IMR-90 (cell line): ENCODE results near the gene HAUS7. TPM values are rescaled to one million over a fixed set of nuclear protein-coding genes. Genes with fewer than 3 reads are reported as not detected.

Source experiments
- ATAC-seq: fragments of 200-7000 bp; cut with Tn5 transposase; 2 replicates; pipeline ENCODE4 v1.9.1; 2020; ENCODE audit warnings: low read depth, mild to moderate bottlenecking, moderate library complexity
- BruUV-seq: library from RNA; stranded (reverse); fragments of 400-500 nt; replicated peaks from 2 replicates; lab custom pipeline; 2021; lab: Mats Ljungman, UMichigan
- CTCF ChIA-PET: fragments of 300-600 bp; formaldehyde crosslinking; extraction: SDS; loops from one replicate; lab custom pipeline; 2021; ENCODE audit warnings: antibody characterized with exemption; lab: Yijun Ruan, JAX
- POLR2A ChIA-PET: fragments of 300-600 bp; sonication (Branson Sonifier 250); formaldehyde crosslinking; loops from one replicate; lab custom pipeline; 2022; ENCODE audit warnings: antibody characterized with exemption; ENCODE audit not compliant: unreplicated experiment; lab: Charles Lee
- DNase-seq: peaks from one replicate; pipeline ENCODE4 v3.0.0; 2013
- H2AFZ ChIP-seq: replicated peaks from 2 replicates; pipeline ENCODE3; 2013; ENCODE audit warnings: low read length, mild to moderate bottlenecking; ENCODE audit not compliant: poor library complexity
- H2AK5ac ChIP-seq: 2 replicates; pipeline ENCODE4 v1.6.1; 2013; ENCODE audit warnings: low read depth, low read length, inconsistent platforms
- H2AK9ac ChIP-seq: replicated peaks from 2 replicates; pipeline ENCODE3; 2013; ENCODE audit warnings: mild to moderate bottlenecking, low read depth, low read length, moderate library complexity; ENCODE audit not compliant: poor library complexity
- H2BK120ac ChIP-seq: 2 replicates; pipeline ENCODE4 v1.6.1; 2013; ENCODE audit warnings: low read depth, low read length, inconsistent platforms
- H2BK15ac ChIP-seq: 3 replicates; pipeline ENCODE4 v1.6.1; 2013; ENCODE audit warnings: low read depth, low read length, inconsistent platforms
- H2BK20ac ChIP-seq: 2 replicates; pipeline ENCODE4 v1.6.1; 2013; ENCODE audit warnings: low read depth, mild to moderate bottlenecking, inconsistent platforms, low read length, moderate library complexity
- H2BK5ac ChIP-seq: 2 replicates; pipeline ENCODE4 v1.6.1; 2013; ENCODE audit warnings: mild to moderate bottlenecking, low read depth, low read length, inconsistent platforms; ENCODE audit not compliant: poor library complexity, severe bottlenecking
- H3K14ac ChIP-seq: replicated peaks from 2 replicates; pipeline ENCODE4 v1.6.1; 2013; ENCODE audit warnings: low read depth, low read length, inconsistent platforms
- H3K18ac ChIP-seq: 2 replicates; pipeline ENCODE4 v1.6.1; 2013; ENCODE audit warnings: low read depth, low read length, control low read depth
- H3K23ac ChIP-seq: 2 replicates; pipeline ENCODE4 v1.6.1; 2013; ENCODE audit warnings: low read depth, low read length, inconsistent platforms
- H3K27ac ChIP-seq: 2 replicates; pipeline ENCODE4 v1.5.1; 2013; ENCODE audit warnings: mild to moderate bottlenecking, control low read depth, low read length; ENCODE audit not compliant: insufficient read depth
- H3K27me3 ChIP-seq: 2 replicates; pipeline ENCODE4 v1.6.1; 2013; ENCODE audit warnings: low read length; ENCODE audit not compliant: control insufficient read depth, insufficient read depth
- H3K36me3 ChIP-seq: 2 replicates; pipeline ENCODE4 v1.6.1; 2013; ENCODE audit warnings: low read length, mixed read lengths; ENCODE audit not compliant: control insufficient read depth, insufficient read depth
- H3K4ac ChIP-seq: 2 replicates; pipeline ENCODE4 v1.6.1; 2013; ENCODE audit warnings: low read depth, low read length, inconsistent platforms
- H3K4me1 ChIP-seq: 2 replicates; pipeline ENCODE4 v1.6.1; 2013; ENCODE audit warnings: low read length, mixed read lengths; ENCODE audit not compliant: control insufficient read depth, insufficient read depth
- H3K4me2 ChIP-seq: 2 replicates; pipeline ENCODE4 v1.6.1; 2013; ENCODE audit warnings: low read depth, mild to moderate bottlenecking, control low read depth, low read length, moderate library complexity
- H3K4me3 ChIP-seq: 2 replicates; pipeline ENCODE4 v1.5.1; 2013; ENCODE audit warnings: low read depth, mild to moderate bottlenecking, control low read depth, low read length, moderate library complexity; ENCODE audit not compliant: insufficient read depth
- H3K56ac ChIP-seq: 2 replicates; pipeline ENCODE4 v1.6.1; 2013; ENCODE audit warnings: low read length, inconsistent platforms; ENCODE audit not compliant: insufficient read depth; ENCODE audit errors: extremely low read depth
- H3K79me1 ChIP-seq, 2 experiments: 2 replicates each; pipeline ENCODE4 v1.6.1; 2013; ENCODE audit warnings: low read length in 2 of 2, inconsistent platforms in 1 of 2, low read depth in 1 of 2
- H3K9ac ChIP-seq: 2 replicates; pipeline ENCODE4 v1.6.1; 2013; ENCODE audit warnings: low read depth, low read length, control low read depth
- H3K9me1 ChIP-seq: 2 replicates; pipeline ENCODE4 v1.6.1; 2013; ENCODE audit warnings: low read length, inconsistent platforms; ENCODE audit not compliant: insufficient read depth
- H3K9me3 ChIP-seq: 2 replicates; pipeline ENCODE4 v1.6.1; 2013; ENCODE audit warnings: low read length; ENCODE audit not compliant: control insufficient read depth, insufficient read depth
- H4K20me1 ChIP-seq: 2 replicates; pipeline ENCODE4 v1.6.1; 2013; ENCODE audit warnings: low read length, inconsistent platforms; ENCODE audit not compliant: insufficient read depth
- H4K5ac ChIP-seq: 2 replicates; pipeline ENCODE4 v1.6.1; 2013; ENCODE audit warnings: mild to moderate bottlenecking, low read depth, low read length, control low read depth
- H4K8ac ChIP-seq, 2 experiments: 2 replicates each; pipeline ENCODE4 v1.6.1; 2013; ENCODE audit warnings: low read depth in 2 of 2, low read length in 2 of 2, control low read depth in 1 of 2, inconsistent platforms in 1 of 2
- H4K91ac ChIP-seq: 2 replicates; pipeline ENCODE4 v1.6.1; 2013; ENCODE audit warnings: low read depth, low read length, inconsistent platforms; ENCODE audit not compliant: insufficient read depth
- CEBPB ChIP-seq: IDR thresholded peaks from 2 replicates; pipeline ENCODE4 v1.6.1; 2012; ENCODE audit warnings: low read depth, low read length, improper control_type of control experiment
- CTCF ChIP-seq: conservative IDR thresholded peaks from 2 replicates; pipeline ENCODE4 v1.5.1; 2012; ENCODE audit warnings: mild to moderate bottlenecking, low read depth, low read length, improper control_type of control experiment
- ELK1 ChIP-seq: fragments of 150-350 bp; IDR thresholded peaks from 2 replicates; pipeline ENCODE4 v1.6.1; 2016; ENCODE audit warnings: low read depth, mild to moderate bottlenecking, low read length, moderate library complexity, borderline replicate concordance
- WGBS, 2 experiments: methylation state at CpG; one replicate each; pipeline versions ENCODE4 v1.1.5 to v1.1.7; 2013; ENCODE audit warnings: missing lambda C conversion rate in 2 of 2; ENCODE audit not compliant: insufficient read length in 1 of 2; ENCODE audit errors: extremely low coverage in 2 of 2; 5-methylcytosine and 5-hydroxymethylcytosine counted together
- dilution Hi-C: fragments of 300-500 bp; cut with HindIII; formaldehyde crosslinking; loops from one replicate; pipeline ENCODE4 v1.14.3; 2018; ENCODE audit warnings: low sequenced_read_pairs; ENCODE audit not compliant: unreplicated experiment
- in situ Hi-C: fragments of 300-500 bp; cut with MboI; formaldehyde crosslinking; loops from 3 replicates; pipeline ENCODE4 v1.14.3; 2019; ENCODE audit warnings: low sequenced_read_pairs, inconsistent platforms, mixed read lengths
- intact Hi-C: fragments of 100-400 bp; cut with micrococcal nuclease; formaldehyde crosslinking; loops from 2 replicates; pipeline ENCODE4 v1.10.0; 2022
- polyA plus RNA-seq, 3 experiments: library from polyadenylated mRNA; depleted of rRNA; stranded (reverse); fragments of >200 nt; gene quantifications; 2 replicates each; pipeline ENCODE4 v1.2.3, GENCODE V29; 2012; ENCODE audit warnings: low replicate concordance in 1 of 3
- total RNA-seq: library from RNA; depleted of rRNA; stranded (reverse); fragments of >200 nt; gene quantifications from 2 replicates; pipeline ENCODE4 v1.2.3, GENCODE V29; 2012

Gene HAUS7
- total and polyA plus RNA-seq, 2 of the 4 experiments (the other 2 are of a cell fraction) = 10.8 to 25.9 TPM

GRCh38 chrX:153465691-153466380 lies 4.5 kb downstream of the HAUS7 start:
- no peak overlapping the region for H4K8ac ChIP-seq
- H3K56ac ChIP-seq = no peak overlapping the region
- dilution Hi-C loops = no loop called here
- H2BK120ac ChIP-seq = no peak overlapping the region
- intact Hi-C loops = no loop called here
- no peak overlapping the region for H3K18ac ChIP-seq
- ChIA-PET CTCF (no interaction called here), POLR2A (no interaction called here)
- no peak overlapping the region for H3K14ac ChIP-seq
- in situ Hi-C loops = loop anchor here (25.0 kb wide), 1 partner anchor 429 kb away; no protein-coding TSS in a partner anchor
- no peak overlapping the region for H3K4me3 ChIP-seq
- H2BK15ac ChIP-seq = no peak overlapping the region
- TF ChIP-seq CEBPB = no peak
- no peak for TF ChIP-seq ELK1
- TF ChIP-seq CTCF = no peak
- no peak overlapping the region for H2AFZ ChIP-seq
- H3K9ac ChIP-seq = no peak overlapping the region
- no peaks in the 10 kb centered on the region for H3K27me3 ChIP-seq
- no peak overlapping the region for H4K91ac ChIP-seq
- H2AK9ac ChIP-seq = peak overlapping the region; percentile 23
- H3K27ac ChIP-seq = no peak overlapping the region
- WGBS, 2 experiments = 88% methylated on average over 8 of the region's 19 CpGs; no CpG with 5 or more reads in 1 of the 2 experiments
- no peaks in the 10 kb centered on the region for H4K20me1 ChIP-seq
- no peaks in the 10 kb centered on the region; the same call in 1 of the 2 replicates for H3K36me3 ChIP-seq
- ATAC-seq (no peak), DNase-seq (no peak)
- H3K79me1 ChIP-seq = peaks cover 0 to 11% of the 10 kb centered on the region in 2 experiments; a peak in 2 of 4 replicates
- no peak overlapping the region for H2AK5ac ChIP-seq
- no peak overlapping the region for H3K4me2 ChIP-seq
- no peak overlapping the region for H3K4ac ChIP-seq
- H3K9me3 ChIP-seq = no peaks in the 10 kb centered on the region
- no peaks in the 10 kb centered on the region for H3K9me1 ChIP-seq
- no peak overlapping the region for H2BK5ac ChIP-seq
- no peak overlapping the region for H3K23ac ChIP-seq
- H2BK20ac ChIP-seq = no peak overlapping the region
- no peak overlapping the region for H4K5ac ChIP-seq
- H3K4me1 ChIP-seq = no peaks in the 10 kb centered on the region; the same call in 1 of the 2 replicates
- no TSS peak for BruUV-seq
